Measurements from ENCODE around the gene ITGA11.
A peak's percentile ranks its signal among the peaks of the same experiment; 100 is the strongest.

The ITGA11 gene

GRCh38 chr15:68387381-68388143 is 44.4 kb downstream of the ITGA11 start:
- DNase-seq, result no peak

GRCh38 chr15:68386587-68387288 is 45.2 kb downstream of the ITGA11 start:
- no peak for DNase-seq

GRCh38 chr15:68385671-68386586 is 46.0 kb downstream of the ITGA11 start:
- DNase-seq, result no peak

GRCh38 chr15:68385240-68385561 is 46.8 kb downstream of the ITGA11 start:
- DNase-seq, result no peak

GRCh38 chr15:68384451-68385239 is 47.3 kb downstream of the ITGA11 start:
- no peak for DNase-seq

- peak; percentile 13 for DNase-seq
Measured at GRCh38 chr15:68383161-68384074, 48.5 kb downstream of the ITGA11 start.

GRCh38 chr15:68382286-68383007 is 49.5 kb downstream of the ITGA11 start:
- no peak for DNase-seq

- no peak for DNase-seq
Measured at GRCh38 chr15:68380456-68380855, 51.5 kb downstream of the ITGA11 start.

GRCh38 chr15:68379759-68380290 is 52.1 kb downstream of the ITGA11 start:
- no peak for DNase-seq

GRCh38 chr15:68379058-68379758 is 52.8 kb downstream of the ITGA11 start:
- DNase-seq, result no peak

- DNase-seq, result no peak
Measured at GRCh38 chr15:68378595-68378994, 53.4 kb downstream of the ITGA11 start.

- no peak for DNase-seq
Measured at GRCh38 chr15:68377766-68378165, 54.2 kb downstream of the ITGA11 start.

GRCh38 chr15:68376447-68377060 is 55.4 kb downstream of the ITGA11 start:
- no peak for DNase-seq

GRCh38 chr15:68375716-68376220 is 56.2 kb downstream of the ITGA11 start:
- no peak for DNase-seq

GRCh38 chr15:68375191-68375631 is 56.8 kb downstream of the ITGA11 start:
- DNase-seq, result no peak

GRCh38 chr15:68374168-68374745 is 57.7 kb downstream of the ITGA11 start:
- DNase-seq, result no peak

- no peak for DNase-seq
Measured at GRCh38 chr15:68373028-68373427, 58.9 kb downstream of the ITGA11 start.

GRCh38 chr15:68372291-68372811 is 59.6 kb downstream of the ITGA11 start:
- no peak for DNase-seq
